ENCODE data around the gene CYSLTR1.

GRCh38 chrX:78322863-78323262 is 4.5 kb downstream of the CYSLTR1 start:
- no peak for TF ChIP-seq CTCF (IDR thresholded peaks at IDR 0.05 in 4 of 5, conservative IDR thresholded peaks at IDR 0.05 in 1 of 5)
- TF ChIP-seq POLR2A (IDR thresholded peaks at IDR 0.05), result no peak
